Testis (tissue), 2 donors: ENCODE results near the gene ITGA11.

Experiments
- CTCF ChIP-seq, 3 experiments: fragments of 450-650 bp in 2 of 3; fragments of 200-600 bp in 1 of 3; sonication (generic) in 1 of 3; IDR thresholded peaks; one replicate each; pipeline ENCODE4 v1.5.1; 2016 to 2019; ENCODE audit warnings: antibody characterized with exemption in 3 of 3, mild to moderate bottlenecking in 2 of 3, moderate library complexity in 1 of 3
- POLR2A ChIP-seq: fragments of 450-650 bp; IDR thresholded peaks from one replicate; pipeline ENCODE4 v1.6.1; 2017; ENCODE audit warnings: antibody characterized with exemption, mild to moderate bottlenecking, moderate library complexity

GRCh38 chr15:68401496-68402431, 30.2 kb downstream of the ITGA11 start:
- no peak for TF ChIP-seq CTCF (IDR thresholded peaks at IDR 0.05)
- TF ChIP-seq POLR2A: no peak
